Chondrocyte (in vitro differentiated cells): ENCODE measurements around the gene HAGH. TPM values are rescaled to one million over a fixed set of nuclear protein-coding genes. Genes with fewer than 3 reads are reported as not detected.

ENCODE experiments used
- DNase-seq: peaks from one replicate; pipeline ENCODE4 v3.0.0; 2021; ENCODE audit warnings: mixed read lengths, low spot score
- H3K27ac Mint-ChIP-seq: one replicate; pipeline ENCODE4 v1.8.0; 2021; ENCODE audit warnings: mild to moderate bottlenecking, moderate library complexity, mixed read lengths; ENCODE audit not compliant: unreplicated experiment
- H3K27me3 Mint-ChIP-seq: 2 replicates; pipeline ENCODE4 v1.8.0; 2021; ENCODE audit warnings: low read depth, mixed read lengths
- H3K36me3 Mint-ChIP-seq: 2 replicates; pipeline ENCODE4 v1.8.0; 2021; ENCODE audit warnings: low read depth, mixed read lengths
- H3K4me1 Mint-ChIP-seq: 2 replicates; pipeline ENCODE4 v1.8.0; 2021; ENCODE audit warnings: low read depth, mild to moderate bottlenecking, mixed read lengths
- H3K4me3 Mint-ChIP-seq: one replicate; pipeline ENCODE4 v1.8.0; 2021; ENCODE audit warnings: mild to moderate bottlenecking, moderate library complexity, mixed read lengths; ENCODE audit not compliant: unreplicated experiment
- H3K9me3 Mint-ChIP-seq: 2 replicates; pipeline ENCODE4 v1.8.0; 2021; ENCODE audit warnings: low read depth, mixed read lengths
- CTCF ChIP-seq: fragments of 200-600 bp; sonication (generic); IDR thresholded peaks from 2 replicates; pipeline ENCODE4 v1.5.0; 2021; ENCODE audit warnings: antibody characterized with exemption, mild to moderate bottlenecking, moderate library complexity
- total RNA-seq: library from RNA; stranded (reverse); gene quantifications from 3 replicates; pipeline ENCODE4 v1.2.1, GENCODE V29; 2021

Gene HAGH
- total RNA-seq, 1 donor from 2014 or later = 55.1 TPM

- DNase-seq = no peak
- no peak for TF ChIP-seq CTCF
- H3K36me3 Mint-ChIP-seq = no peaks in the 10 kb centered on the region
- H3K9me3 Mint-ChIP-seq = no peaks in the 10 kb centered on the region
- no peaks in the 10 kb centered on the region for H3K4me1 Mint-ChIP-seq
- no peak overlapping the region for H3K4me3 Mint-ChIP-seq
- no peak overlapping the region for H3K27ac Mint-ChIP-seq
- peaks cover 3% of the 10 kb centered on the region for H3K27me3 Mint-ChIP-seq
These were observed 19.8 kb upstream of the HAGH start for GRCh38 chr16:1846416-1846815.

GRCh38 chr16:1845985-1846384, 19.4 kb upstream of the HAGH start:
- no peak for DNase-seq
- Mint-ChIP-seq H3K4me3 (no peak overlapping the region), H3K9me3 (no peaks in the 10 kb centered on the region), H3K36me3 (no peaks in the 10 kb centered on the region), H3K27ac (no peak overlapping the region), H3K27me3 (peaks cover 3% of the 10 kb centered on the region), H3K4me1 (no peaks in the 10 kb centered on the region)
- no peak for TF ChIP-seq CTCF

GRCh38 chr16:1839554-1839953, 12.9 kb upstream of the HAGH start:
- Mint-ChIP-seq H3K4me3 (no peak overlapping the region), H3K27ac (peak overlapping the region; percentile 62)
- no peak for TF ChIP-seq CTCF

GRCh38 chr16:1834096-1834495, 7.5 kb upstream of the HAGH start:
- Mint-ChIP-seq H3K27me3 (no peaks in the 10 kb centered on the region), H3K4me3 (no peak overlapping the region), H3K9me3 (no peaks in the 10 kb centered on the region), H3K27ac (no peak overlapping the region), H3K4me1 (peaks cover 12% of the 10 kb centered on the region), H3K36me3 (peaks cover 3% of the 10 kb centered on the region)
- no peak for TF ChIP-seq CTCF
- no peak for DNase-seq

More at GRCh38 chr16:1839554-1839953, 12.9 kb upstream of the HAGH start:
- no peaks in the 10 kb centered on the region for H3K9me3 Mint-ChIP-seq
- DNase-seq = no peak
- no peaks in the 10 kb centered on the region for H3K27me3 Mint-ChIP-seq
- H3K4me1 Mint-ChIP-seq = peaks cover 5% of the 10 kb centered on the region
- no peaks in the 10 kb centered on the region for H3K36me3 Mint-ChIP-seq

GRCh38 chr16:1832838-1833454, 6.3 kb upstream of the HAGH start:
- Mint-ChIP-seq H3K9me3 (no peaks in the 10 kb centered on the region), H3K36me3 (peaks cover 3% of the 10 kb centered on the region), H3K4me3 (no peak overlapping the region), H3K4me1 (peaks cover 22% of the 10 kb centered on the region), H3K27me3 (no peaks in the 10 kb centered on the region), H3K27ac (no peak overlapping the region)
- TF ChIP-seq CTCF = no peak
- DNase-seq = no peak
